ENCODE measurements around the gene FLCN. TPM values are rescaled to one million over a fixed set of nuclear protein-coding genes. Genes with fewer than 3 reads are reported as not detected.

Gene FLCN, protein sequence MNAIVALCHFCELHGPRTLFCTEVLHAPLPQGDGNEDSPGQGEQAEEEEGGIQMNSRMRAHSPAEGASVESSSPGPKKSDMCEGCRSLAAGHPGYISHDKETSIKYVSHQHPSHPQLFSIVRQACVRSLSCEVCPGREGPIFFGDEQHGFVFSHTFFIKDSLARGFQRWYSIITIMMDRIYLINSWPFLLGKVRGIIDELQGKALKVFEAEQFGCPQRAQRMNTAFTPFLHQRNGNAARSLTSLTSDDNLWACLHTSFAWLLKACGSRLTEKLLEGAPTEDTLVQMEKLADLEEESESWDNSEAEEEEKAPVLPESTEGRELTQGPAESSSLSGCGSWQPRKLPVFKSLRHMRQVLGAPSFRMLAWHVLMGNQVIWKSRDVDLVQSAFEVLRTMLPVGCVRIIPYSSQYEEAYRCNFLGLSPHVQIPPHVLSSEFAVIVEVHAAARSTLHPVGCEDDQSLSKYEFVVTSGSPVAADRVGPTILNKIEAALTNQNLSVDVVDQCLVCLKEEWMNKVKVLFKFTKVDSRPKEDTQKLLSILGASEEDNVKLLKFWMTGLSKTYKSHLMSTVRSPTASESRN
- total RNA-seq (2022) (35.3 and 38.5 TPM in 2 replicates), Bru-seq, nascent RNA (percentile 63 among the genes with signal in this experiment), BruChase-seq, experiment 1, labeled RNA remaining after a 6-hour chase (percentile 85 among the genes with signal in this experiment), BruChase-seq, experiment 2, labeled RNA remaining after a 2-hour chase (percentile 89 among the genes with signal in this experiment)
- long read RNA-seq, partial matches to known transcripts: 1 of 3 reads
- long read RNA-seq, other reads (novel, unspliced or antisense): 2 of 3 reads

- peak; percentile 69 for DNase-seq
- peak within 1 kb of the TSS; percentile 86 for H3K4me3 Mint-ChIP-seq (ENCODE audit: low read depth, unreplicated experiment)
- TF ChIP-seq, protein P1, sequence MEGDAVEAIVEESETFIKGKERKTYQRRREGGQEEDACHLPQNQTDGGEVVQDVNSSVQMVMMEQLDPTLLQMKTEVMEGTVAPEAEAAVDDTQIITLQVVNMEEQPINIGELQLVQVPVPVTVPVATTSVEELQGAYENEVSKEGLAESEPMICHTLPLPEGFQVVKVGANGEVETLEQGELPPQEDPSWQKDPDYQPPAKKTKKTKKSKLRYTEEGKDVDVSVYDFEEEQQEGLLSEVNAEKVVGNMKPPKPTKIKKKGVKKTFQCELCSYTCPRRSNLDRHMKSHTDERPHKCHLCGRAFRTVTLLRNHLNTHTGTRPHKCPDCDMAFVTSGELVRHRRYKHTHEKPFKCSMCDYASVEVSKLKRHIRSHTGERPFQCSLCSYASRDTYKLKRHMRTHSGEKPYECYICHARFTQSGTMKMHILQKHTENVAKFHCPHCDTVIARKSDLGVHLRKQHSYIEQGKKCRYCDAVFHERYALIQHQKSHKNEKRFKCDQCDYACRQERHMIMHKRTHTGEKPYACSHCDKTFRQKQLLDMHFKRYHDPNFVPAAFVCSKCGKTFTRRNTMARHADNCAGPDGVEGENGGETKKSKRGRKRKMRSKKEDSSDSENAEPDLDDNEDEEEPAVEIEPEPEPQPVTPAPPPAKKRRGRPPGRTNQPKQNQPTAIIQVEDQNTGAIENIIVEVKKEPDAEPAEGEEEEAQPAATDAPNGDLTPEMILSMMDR (IDR thresholded peaks at IDR 0.05; ENCODE audit: unreplicated experiment): no peak
- peaks cover 28% of the 10 kb centered on the region for H3K36me3 Mint-ChIP-seq (ENCODE audit: insufficient read depth, unreplicated experiment)
- intact Hi-C loops (cut with micrococcal nuclease; ENCODE audit: unreplicated experiment): no loop called here
- CTCF ChIA-PET: no interaction called here
- BruUV-seq (replicated peaks): no TSS peak
- H3K27me3 Mint-ChIP-seq (ENCODE audit: unreplicated experiment): no peaks in the 10 kb centered on the region
- peaks cover 14% of the 10 kb centered on the region for H3K4me1 Mint-ChIP-seq (ENCODE audit: low read depth, unreplicated experiment)
- H3K9me3 Mint-ChIP-seq (ENCODE audit: low read depth, unreplicated experiment): no peaks in the 10 kb centered on the region
- H3K27ac Mint-ChIP-seq (ENCODE audit: unreplicated experiment): peak within 1 kb of the TSS; percentile 100
These were observed at the start of gene FLCN for GRCh38 chr17:17237026-17237799. TSS of gene FLCN (minus strand) at chr17:17237168. CDS start at chr17:17228137, 9,031 bp downstream.

DNA sequence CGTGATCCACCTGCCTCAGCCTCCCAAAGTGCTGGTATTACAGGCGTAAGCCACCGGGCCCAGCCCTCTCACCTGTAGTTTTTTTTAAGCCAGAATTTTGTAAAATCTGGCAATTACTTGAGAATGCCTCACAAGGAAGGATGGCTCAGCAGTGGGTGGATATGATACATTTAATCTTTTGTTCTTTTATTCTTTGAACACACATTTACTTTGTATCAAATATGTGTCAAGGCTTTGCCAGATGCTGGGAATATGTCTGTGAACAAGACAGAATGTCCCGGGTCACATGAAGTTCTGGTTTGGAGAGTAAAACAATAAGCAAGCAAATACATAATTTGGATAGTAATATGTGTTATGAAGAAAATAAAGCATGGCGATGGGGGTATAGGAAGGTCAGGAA is 49.0 kb upstream of the FLCN start:
- H3K36me3 Mint-ChIP-seq (ENCODE audit: insufficient read depth, unreplicated experiment): peaks cover 11% of the 10 kb centered on the region
- peaks cover 9% of the 10 kb centered on the region for H3K4me1 Mint-ChIP-seq (ENCODE audit: low read depth, unreplicated experiment)
- DNase-seq: no peak
- no peaks in the 10 kb centered on the region for H3K27me3 Mint-ChIP-seq (ENCODE audit: unreplicated experiment)
- CTCF ChIA-PET: no interaction called here
- H3K4me3 Mint-ChIP-seq (ENCODE audit: low read depth, unreplicated experiment): no peak overlapping the region
- BruUV-seq (replicated peaks): no TSS peak
- intact Hi-C loops (cut with micrococcal nuclease; ENCODE audit: unreplicated experiment): no loop called here
- H3K27ac Mint-ChIP-seq (ENCODE audit: unreplicated experiment): no peak overlapping the region
- TF ChIP-seq, protein P1 (IDR thresholded peaks at IDR 0.05; ENCODE audit: unreplicated experiment): no peak
- H3K9me3 Mint-ChIP-seq (ENCODE audit: low read depth, unreplicated experiment): no peaks in the 10 kb centered on the region

- intact Hi-C loops (cut with micrococcal nuclease; ENCODE audit: unreplicated experiment): no loop called here
- H3K4me3 Mint-ChIP-seq (ENCODE audit: low read depth, unreplicated experiment): peak within 1 kb of the TSS; percentile 95
- CTCF ChIA-PET: interaction anchor here (0.6 to 0.8 kb wide), 3 partner anchors 13 to 628 kb away, joined by 3 to 5 read pairs (median 3); no protein-coding TSS in a partner anchor
- H3K4me1 Mint-ChIP-seq (ENCODE audit: low read depth, unreplicated experiment): peaks cover 20% of the 10 kb centered on the region
- DNase-seq: peak; percentile 92
- peak within 1 kb of the TSS; percentile 92 for H3K27ac Mint-ChIP-seq (ENCODE audit: unreplicated experiment)
- TF ChIP-seq, protein P1 (IDR thresholded peaks at IDR 0.05; ENCODE audit: unreplicated experiment): no peak
- peaks cover 22% of the 10 kb centered on the region for H3K36me3 Mint-ChIP-seq (ENCODE audit: insufficient read depth, unreplicated experiment)
- BruUV-seq (replicated peaks): no TSS peak
- no peaks in the 10 kb centered on the region for H3K9me3 Mint-ChIP-seq (ENCODE audit: low read depth, unreplicated experiment)
- H3K27me3 Mint-ChIP-seq (ENCODE audit: unreplicated experiment): no peaks in the 10 kb centered on the region
These were observed 43.9 kb upstream of the FLCN start, which contains the start of gene COPS3 for GRCh38 chr17:17280613-17281549. TSS of gene COPS3 (minus strand) at chr17:17281246. CDS start at chr17:17281186, 60 bp downstream.

Data from Calu3 (cell line).